MG63 (cell line): Measurements from ENCODE around the gene CYFIP1. TPM values are rescaled to one million over a fixed set of nuclear protein-coding genes. Genes with fewer than 3 reads are reported as not detected.

Experiments used
- DNase-seq: peaks from one replicate; pipeline ENCODE4 v3.0.0-alpha.2; 2020
- H3K27me3 ChIP-seq: fragments of 250-450 bp; sonication (Bioruptor Pico); 2 replicates; pipeline ENCODE4 v1.5.1; 2020; ENCODE audit warnings: mild to moderate bottlenecking, moderate library complexity
- H3K36me3 ChIP-seq: fragments of 250-450 bp; sonication (Bioruptor Pico); 2 replicates; pipeline ENCODE4 v1.5.1; 2020; ENCODE audit warnings: mild to moderate bottlenecking, moderate library complexity
- H3K4me3 ChIP-seq: fragments of 250-450 bp; sonication (Bioruptor Pico); 2 replicates; pipeline ENCODE4 v1.5.1; 2020; ENCODE audit warnings: mild to moderate bottlenecking, moderate library complexity
- H3K9me3 ChIP-seq: fragments of 250-450 bp; sonication (Bioruptor Pico); 2 replicates; pipeline ENCODE4 v1.5.1; 2020; ENCODE audit warnings: mild to moderate bottlenecking, moderate library complexity
- total RNA-seq: library from RNA; depleted of rRNA; stranded (reverse); fragments of >200 nt; shearing (Covaris generic); gene quantifications from 2 replicates; pipeline ENCODE4 v1.2.3, GENCODE V29; 2014; ENCODE audit warnings: low replicate concordance; rRNA removed

The CYFIP1 gene
- total RNA-seq, 1 experiment from 2014 or later, result 71.9 TPM

DNA sequence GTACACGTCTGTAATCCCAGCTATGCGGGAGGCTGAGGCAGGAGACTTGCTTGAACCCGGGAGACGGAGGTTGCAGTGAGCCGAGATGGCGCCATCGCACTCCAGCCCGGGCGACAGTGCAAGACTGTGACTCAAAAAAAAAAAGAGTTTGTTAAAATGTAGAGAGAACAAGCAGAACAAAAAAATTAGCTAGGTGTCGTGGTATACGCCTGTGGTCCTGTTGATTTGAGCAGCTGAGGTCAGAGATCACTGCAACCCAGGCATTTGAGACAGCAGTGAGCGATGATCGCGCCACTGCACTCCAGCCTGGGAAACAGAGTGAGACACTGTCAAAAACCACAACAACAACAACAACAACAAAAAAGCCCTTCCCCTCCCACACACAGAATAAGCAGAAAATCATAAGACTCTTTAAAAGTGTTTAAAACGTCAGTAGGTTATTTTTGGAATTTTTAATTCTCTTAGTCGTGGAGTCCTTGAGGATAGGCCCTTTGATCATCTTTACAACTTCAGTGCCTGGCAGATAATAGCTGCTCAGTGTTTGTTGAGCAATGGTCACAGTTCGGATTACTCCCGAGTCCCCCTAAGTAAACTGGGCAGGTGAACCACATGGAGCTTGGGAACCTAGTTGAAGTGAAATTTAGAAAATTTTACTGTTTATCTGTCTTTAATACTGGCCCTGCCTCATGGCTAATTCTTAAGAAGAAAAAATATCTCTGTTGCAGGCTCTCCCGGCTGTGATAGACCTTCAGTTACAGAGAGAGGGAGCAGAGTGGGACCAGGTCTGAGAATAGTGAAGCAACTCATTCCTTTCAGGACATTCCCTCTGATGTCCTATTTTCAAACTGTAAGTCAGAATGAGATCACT is 135.5 kb downstream of the CYFIP1 start:
- DNase-seq, result no peak
- no peaks in the 10 kb centered on the region for H3K9me3 ChIP-seq
- no peaks in the 10 kb centered on the region for H3K27me3 ChIP-seq
- peaks cover 38% of the 10 kb centered on the region for H3K36me3 ChIP-seq
- H3K4me3 ChIP-seq, result no peak overlapping the region

DNA sequence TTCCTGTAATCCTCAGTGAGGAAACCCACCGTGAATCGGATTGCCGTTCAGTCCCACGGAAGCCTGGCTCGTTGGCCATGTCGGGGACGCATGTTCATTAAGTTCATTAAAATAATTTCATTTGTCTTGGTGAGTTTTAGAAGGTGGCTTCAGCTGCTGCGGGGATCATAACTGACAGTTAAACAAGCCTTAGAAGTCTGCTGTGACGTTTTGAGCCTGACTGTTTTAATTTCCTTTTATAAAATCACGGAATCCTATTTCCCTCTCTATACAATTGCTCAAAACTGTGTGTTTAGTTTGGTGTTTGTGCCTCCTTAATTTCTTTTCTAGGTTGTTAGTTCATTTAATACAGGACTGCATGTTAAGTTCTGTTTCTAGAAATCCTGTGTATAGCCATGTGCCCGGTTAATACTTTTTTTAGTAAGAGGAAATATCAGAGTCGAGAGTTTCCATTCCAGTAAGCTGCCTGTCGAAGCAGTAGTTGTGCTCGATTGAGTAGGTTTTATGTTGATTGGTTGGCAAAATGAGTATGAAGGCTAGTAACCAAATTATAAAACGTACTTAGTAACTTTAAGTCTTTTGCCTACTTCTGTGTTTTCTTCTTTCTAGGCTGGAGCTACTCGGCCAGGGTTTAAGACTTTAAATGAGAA is 141.0 kb downstream of the CYFIP1 start:
- Histone ChIP-seq H3K9me3 (no peaks in the 10 kb centered on the region), H3K36me3 (peaks cover 13% of the 10 kb centered on the region), H3K27me3 (no peaks in the 10 kb centered on the region), H3K4me3 (peak overlapping the region; percentile 68)
- no peak for DNase-seq

DNA sequence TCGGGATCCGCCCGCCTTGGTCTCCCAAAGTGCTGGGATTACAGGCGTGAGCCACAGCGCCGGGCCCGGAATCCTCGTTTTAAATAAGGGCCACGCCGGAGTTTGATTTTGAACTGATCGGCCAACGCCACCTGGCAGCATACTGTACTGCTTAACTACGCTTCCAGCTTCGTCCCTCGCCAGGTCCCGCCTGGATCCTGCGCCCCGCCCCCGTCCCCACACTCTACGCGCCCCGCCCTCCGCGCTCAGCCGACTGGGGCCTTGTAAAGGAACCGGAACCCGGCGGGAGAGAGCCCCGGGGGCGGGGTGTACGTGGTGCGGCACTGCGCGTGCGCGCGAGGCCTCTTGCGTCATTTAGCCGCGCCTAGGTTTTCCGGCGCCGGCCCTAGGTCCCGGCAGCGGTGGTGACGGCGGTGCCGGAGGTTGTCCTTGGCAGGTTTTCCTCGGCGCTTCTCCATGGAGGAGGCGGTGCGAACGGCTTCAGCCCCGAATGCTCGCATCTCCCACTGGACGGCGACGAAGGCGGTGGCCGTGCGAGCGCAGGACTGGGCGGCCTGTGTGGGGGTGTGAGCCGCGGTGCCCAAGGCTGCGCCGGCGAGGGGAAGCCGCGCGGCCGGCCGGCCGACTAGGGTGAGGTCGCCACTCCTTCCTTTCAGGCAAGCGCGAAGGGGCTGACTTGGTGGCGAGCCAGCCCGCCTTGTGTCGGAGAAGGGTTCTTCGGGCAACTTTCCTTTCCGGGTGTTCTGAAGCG is 141.7 kb downstream of the CYFIP1 start, which contains the start of gene NIPA2:
NIPA2 (plus strand) TSS at position 375 of the 751 bp plus-strand sequence. CDS start 13,066 bp downstream, outside the sequence.
- peak; percentile 94 for DNase-seq
- Histone ChIP-seq H3K27me3 (no peaks in the 10 kb centered on the region), H3K36me3 (peaks cover 13% of the 10 kb centered on the region), H3K9me3 (no peaks in the 10 kb centered on the region), H3K4me3 (peak within 1 kb of the TSS; percentile 68)

DNA sequence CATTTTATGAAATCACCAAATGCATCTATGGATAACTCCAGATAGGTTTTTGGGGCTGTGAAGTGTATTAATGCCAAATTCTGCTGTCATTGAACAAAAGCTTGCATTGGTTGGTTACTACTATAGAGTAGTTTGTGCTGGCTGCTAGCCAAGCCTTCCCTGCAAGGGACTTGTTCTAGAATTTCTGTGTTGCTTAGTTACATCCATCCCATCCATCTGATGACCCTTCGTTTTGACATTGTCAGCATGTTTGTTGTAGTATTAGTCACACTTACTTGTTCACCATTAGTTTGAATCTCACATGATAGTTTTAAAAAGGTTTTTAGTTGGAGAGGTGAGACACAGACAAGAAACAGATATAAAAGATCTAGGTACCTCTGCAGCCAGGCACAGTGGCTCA is 148.7 kb downstream of the CYFIP1 start:
- no peak for DNase-seq
- no peaks in the 10 kb centered on the region; the same call in none of the 2 replicates for H3K36me3 ChIP-seq
- no peak overlapping the region for H3K4me3 ChIP-seq
- H3K27me3 ChIP-seq, result no peaks in the 10 kb centered on the region
- H3K9me3 ChIP-seq, result no peaks in the 10 kb centered on the region

DNA sequence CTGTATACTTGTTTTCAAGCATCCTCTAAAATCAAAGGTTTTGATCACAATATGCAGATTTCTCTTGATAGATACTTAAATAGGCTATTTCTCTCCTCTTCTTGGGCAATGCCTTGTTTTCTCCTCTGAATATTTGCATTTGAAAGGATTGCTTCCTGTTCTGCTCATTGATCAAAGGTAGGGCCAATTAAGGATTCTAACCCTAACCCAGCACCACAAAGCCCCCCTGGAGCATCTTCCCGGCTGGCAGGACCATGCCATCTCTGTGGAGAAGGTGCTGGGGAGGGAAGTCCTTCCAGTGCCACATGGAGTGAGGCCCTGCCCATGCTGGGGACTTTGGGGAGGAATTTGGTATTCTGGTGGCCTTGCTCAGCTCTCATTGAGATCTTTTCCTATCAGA is 153.0 kb downstream of the CYFIP1 start:
- no peaks in the 10 kb centered on the region for H3K9me3 ChIP-seq
- DNase-seq, result no peak
- H3K27me3 ChIP-seq, result no peaks in the 10 kb centered on the region
- H3K4me3 ChIP-seq, result no peak overlapping the region
- H3K36me3 ChIP-seq, result peaks cover 14% of the 10 kb centered on the region

DNA sequence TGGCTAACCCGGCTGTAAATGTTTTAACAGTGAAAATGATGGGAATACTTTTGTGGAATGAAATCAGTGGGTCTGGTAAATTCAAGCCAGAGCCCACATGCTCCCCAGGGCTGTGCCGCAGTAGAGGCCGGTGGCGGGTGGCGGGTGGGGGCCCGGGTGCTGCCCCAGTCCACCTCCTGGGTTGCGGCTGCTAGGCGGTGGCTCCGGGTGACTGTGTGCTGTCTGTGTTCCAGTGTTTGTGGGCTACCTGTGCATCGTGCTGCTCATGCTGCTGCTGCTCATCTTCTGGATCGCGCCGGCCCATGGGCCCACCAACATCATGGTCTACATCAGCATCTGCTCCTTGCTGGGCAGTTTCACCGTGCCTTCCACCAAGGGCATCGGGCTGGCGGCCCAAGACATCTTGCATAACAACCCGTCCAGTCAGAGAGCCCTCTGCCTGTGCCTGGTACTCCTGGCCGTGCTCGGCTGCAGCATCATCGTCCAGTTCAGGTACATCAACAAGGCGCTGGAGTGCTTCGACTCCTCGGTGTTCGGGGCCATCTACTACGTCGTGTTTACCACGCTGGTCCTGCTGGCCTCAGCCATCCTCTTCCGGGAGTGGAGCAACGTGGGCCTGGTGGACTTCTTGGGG is 156.6 kb downstream of the CYFIP1 start:
- Histone ChIP-seq H3K27me3 (no peaks in the 10 kb centered on the region), H3K4me3 (no peak overlapping the region), H3K36me3 (peaks cover 14% of the 10 kb centered on the region), H3K9me3 (no peaks in the 10 kb centered on the region)
- DNase-seq, result no peak

DNA sequence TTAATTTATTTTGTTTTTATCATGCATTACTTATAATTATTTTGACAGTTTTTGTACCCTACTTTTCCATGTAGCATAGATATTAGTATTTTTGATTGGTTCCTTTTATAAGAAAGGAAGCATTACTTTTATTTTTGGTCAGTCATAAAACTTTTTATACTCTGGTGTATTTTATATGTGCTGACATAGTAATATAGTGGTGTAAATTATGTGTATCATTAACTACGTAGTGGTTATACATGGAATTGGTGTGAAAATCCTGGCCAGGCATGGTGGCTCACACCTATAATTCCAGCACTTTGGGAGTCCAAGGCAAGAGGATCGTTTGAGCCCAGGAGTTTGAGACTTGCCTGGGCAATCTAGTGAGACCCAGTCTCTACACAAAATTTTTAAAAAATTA is 160.5 kb downstream of the CYFIP1 start:
- no peaks in the 10 kb centered on the region for H3K9me3 ChIP-seq
- no peak overlapping the region for H3K4me3 ChIP-seq
- no peaks in the 10 kb centered on the region for H3K27me3 ChIP-seq
- peaks cover 3% of the 10 kb centered on the region for H3K36me3 ChIP-seq
- no peak for DNase-seq

Other genes starting within 250 kb of the CYFIP1 start
- 3.9 and 6.9 TPM in 2 replicates for gene NIPA1, start 193.7 kb downstream of the CYFIP1 start, total RNA-seq
- 105 and 133 TPM in 2 replicates for gene NIPA2, start 141.7 kb downstream of the CYFIP1 start, total RNA-seq
- gene TUBGCP5, start 59.2 kb upstream of the CYFIP1 start, total RNA-seq, result 21.9 and 32.1 TPM in 2 replicates
- not detected in 2 replicates for gene GOLGA6L1, start 156.5 kb upstream of the CYFIP1 start, total RNA-seq